ENCODE data around the gene FAM180B.
"Not testable (repeated sequence)": the region's sequence is repeated elsewhere in the genome, so short reads cannot be mapped to it uniquely, and the experiment has no call there.

FAM180B gene

DNA sequence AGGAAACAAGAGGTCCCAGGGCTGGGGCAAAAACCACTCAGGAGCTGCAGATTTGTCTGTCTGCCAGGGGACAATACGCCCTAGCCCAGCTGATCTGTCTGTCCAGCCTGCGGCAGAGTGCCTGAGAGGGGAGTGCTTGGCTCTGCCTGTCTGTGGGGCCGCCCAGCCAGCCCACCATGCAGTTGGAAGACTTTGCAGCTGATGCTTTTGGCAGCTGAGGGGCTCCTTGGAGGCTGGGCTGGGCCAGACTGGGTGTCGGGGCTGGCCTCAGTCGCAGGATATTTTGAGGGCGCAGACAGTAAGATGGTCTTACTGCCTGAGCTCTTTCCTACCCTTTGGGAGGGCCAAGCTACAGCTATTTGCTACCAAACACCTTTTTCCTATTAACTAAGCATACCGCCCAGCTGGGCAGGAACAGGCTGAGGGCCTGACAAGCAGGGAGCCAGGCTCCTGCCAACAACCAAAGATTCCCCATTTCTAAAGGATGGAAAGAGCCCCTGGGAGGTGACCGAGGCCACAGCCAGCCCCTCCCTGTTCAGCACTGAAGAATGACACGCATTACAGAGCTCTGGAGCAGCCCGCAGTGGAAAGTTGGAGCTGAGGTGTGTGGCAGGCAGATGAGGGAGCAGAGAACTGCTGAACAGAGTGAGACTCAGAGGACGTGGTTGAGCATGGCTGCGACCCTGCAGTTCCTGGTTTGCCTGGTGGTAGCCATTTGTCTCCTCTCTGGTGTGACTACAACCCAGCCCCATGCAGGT lies at the start of gene FAM180B:
Gene FAM180B (plus strand): TSS at position 581 of the 758 bp plus-strand sequence. CDS start 91 bp downstream, at position 672.
- no peak for DNase-seq

GRCh38 chr11:47536915-47537314 lies 49.6 kb upstream of the FAM180B start:
- no peak for DNase-seq

DNA sequence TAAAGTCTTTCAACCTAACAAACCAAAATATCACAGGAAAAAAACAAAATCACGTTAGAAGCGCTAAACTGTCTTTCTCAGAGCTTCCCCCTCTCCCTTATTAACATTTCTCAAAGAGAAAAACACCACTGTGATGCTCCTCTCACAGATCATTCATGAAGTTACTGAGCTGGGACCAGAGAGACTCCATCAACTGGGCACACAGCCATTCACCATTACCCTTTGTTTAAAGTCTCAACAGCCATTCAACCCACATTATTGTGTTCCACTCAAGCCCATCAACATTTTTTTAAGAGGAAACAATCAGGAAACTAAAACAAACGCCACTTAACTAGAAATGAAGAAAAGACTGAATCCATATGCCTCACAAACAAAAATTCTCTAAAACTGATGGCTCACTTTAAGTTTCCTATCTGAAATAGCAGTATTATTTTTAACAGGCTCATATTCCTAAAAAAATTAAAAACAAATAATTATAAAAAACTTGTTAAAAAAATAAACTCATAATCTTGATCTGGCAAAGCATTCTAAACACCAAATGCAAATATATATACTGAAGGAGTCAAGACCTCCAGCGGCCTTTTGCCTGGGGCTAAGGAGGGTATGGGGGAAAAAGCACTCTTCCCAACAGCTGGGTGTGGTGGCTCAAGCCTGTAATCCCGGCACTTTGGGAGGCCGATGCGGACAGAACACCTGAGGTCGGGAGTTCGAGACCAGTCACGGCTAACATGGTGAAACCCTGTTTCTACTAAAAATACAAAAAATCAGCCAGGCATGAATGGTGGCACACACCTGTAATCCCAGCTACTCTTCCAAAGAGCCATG lies 47.5 kb upstream of the FAM180B start:
- no peak for DNase-seq

DNA sequence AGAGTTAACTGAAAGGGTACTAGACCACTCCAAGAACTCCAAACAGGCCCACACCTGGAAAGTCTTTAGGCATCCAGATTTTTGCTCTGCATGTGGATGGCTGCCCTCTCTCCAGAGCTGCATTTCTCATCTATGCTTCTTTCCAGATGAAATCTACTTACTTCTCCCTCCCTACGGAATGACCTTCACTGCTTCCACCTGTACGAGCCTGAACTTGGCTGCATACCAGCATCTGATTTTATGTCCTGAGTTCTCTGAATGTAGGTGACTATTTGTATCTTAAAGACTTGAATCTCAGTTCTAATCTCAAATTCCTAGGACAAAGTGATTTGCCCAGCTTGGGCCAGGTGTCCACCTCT lies 46.8 kb upstream of the FAM180B start:
- DNase-seq: no peak

DNA sequence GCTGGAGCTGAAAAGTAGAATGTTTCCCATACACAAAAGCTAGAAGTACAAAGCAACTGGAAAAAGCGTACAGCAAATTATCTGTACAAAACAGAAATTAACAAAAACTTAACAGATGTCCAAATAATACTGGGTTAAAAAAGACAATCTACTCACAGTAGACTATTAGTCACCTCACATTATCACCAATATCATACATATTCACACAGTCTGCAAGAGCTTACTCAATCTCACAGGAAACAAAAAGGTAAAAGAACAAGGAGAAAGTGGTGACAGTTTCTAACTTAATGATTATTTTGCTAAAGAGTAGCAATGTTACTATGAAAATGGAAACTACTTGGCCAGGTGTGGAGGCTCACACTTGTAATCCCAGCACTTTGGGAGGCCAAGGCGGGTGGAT lies 45.4 kb upstream of the FAM180B start:
- DNase-seq: no peak

DNA sequence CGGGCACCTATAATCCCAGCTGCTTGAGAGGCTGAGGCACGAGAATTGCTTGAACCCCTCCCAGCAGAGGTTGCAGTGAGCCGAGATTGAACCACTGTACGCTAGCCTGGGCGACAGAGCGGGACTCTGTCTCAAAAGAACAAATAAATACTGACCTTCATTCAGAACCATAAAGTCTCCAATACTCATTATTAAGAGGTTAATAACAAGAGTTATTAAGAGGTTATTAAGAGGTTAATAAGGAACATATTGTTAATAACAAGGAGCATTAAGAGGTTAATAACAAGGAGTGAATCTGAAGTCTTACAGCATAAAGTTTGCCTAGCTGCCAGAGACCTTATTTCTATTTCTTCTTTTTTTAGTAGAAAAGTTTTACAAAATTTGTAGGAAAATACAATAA lies 41.2 kb upstream of the FAM180B start:
- no peak for DNase-seq

GRCh38 chr11:47546274-47546673 lies 40.2 kb upstream of the FAM180B start:
- DNase-seq: not testable (repeated sequence)

GRCh38 chr11:47550288-47551047 lies 36.0 kb upstream of the FAM180B start:
- DNase-seq: peak; percentile 49

DNA sequence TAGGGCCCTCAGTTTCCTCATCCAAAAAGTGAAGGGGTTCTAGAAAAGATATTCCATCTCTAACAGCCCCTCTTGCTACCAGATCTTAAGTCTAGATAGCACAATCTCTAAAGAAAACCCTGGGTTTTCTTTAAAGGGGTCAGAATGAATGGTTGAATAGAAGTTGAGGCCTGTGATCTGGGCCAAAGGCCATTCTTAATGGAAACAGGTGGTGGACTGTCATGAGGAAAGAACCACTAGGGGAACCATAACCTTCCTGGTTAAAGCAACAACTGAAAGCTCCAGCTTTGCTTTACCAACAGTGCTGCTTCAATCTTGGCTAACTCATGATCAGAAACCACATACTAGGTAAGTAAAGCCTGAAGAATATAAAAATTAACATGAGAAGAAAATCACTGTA lies 35.4 kb upstream of the FAM180B start:
- DNase-seq: peak; percentile 43

GRCh38 chr11:47552056-47552565 lies 34.4 kb upstream of the FAM180B start:
- DNase-seq: peak; percentile 56

DNA sequence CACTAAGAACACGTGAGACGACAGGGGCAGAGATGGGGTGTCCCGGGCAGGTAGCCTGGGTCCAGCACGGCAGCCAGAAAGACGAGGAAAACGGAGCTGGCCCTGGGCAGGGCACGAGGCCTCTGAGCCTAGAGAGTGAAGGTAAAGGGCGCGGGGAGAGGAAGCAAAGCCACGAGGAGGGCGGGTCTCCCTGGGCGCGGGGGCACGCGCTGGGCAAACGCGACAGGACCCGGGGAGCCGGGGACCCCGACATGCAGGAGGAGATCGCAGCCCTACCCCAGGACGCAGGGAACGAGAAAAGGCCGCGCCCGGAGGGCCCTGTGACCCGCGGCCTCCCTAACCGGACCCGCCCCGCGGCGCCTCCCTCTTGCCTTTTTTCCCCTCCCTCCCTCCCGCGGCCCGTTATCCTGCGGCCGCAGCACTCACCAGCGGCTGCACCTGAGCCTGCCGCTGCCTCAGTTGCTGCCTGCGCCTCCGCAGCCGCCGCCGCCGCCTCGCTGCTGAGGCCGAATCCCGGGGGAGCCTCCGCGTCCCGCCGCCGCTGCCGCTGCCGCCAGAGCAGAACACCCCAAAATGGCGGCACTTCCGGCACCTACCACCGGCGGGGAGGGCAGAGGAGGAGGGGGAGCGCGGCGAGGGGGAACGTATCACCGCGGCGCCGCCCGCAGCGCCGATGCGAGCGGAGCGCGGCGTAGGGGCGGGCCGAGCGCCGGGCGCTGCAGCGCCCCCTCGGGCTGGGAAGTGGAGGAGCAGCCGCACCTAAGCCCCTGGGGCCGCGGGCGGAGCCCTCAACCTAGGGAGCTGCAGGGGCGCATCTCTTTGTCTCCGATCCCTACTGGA lies 33.7 kb upstream of the FAM180B start, which contains the start of gene CELF1:
Gene CELF1 (minus strand): TSS at position 567 of the 840 bp plus-strand sequence. CDS start 53,609 bp downstream, outside the sequence.
- DNase-seq: peak; percentile 96

DNA sequence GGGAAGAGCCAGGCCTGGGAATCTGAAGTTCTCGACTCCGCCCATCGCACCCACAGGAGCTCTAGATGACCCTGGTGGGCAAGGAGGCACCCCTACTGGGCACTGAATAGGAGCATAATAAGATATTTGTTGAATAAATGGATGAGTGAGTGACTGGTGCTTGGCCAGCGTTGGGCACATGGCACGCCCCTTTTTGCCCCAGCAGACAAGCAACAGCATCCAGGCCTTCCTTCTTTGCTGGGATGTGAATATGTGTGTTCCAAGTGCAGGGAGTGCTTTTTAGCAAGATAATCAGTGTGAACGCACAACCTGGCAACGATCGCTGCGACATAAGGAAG lies 33.1 kb upstream of the FAM180B start:
- DNase-seq: no peak

GRCh38 chr11:47557004-47557403 lies 29.5 kb upstream of the FAM180B start:
- DNase-seq: not testable (repeated sequence)

GRCh38 chr11:47558695-47559094 lies 27.8 kb upstream of the FAM180B start:
- no peak for DNase-seq

- DNase-seq: no peak
Measured at GRCh38 chr11:47560426-47560825, 26.1 kb upstream of the FAM180B start.

GRCh38 chr11:47562393-47562792 lies 24.1 kb upstream of the FAM180B start:
- DNase-seq: not testable (repeated sequence)

DNA sequence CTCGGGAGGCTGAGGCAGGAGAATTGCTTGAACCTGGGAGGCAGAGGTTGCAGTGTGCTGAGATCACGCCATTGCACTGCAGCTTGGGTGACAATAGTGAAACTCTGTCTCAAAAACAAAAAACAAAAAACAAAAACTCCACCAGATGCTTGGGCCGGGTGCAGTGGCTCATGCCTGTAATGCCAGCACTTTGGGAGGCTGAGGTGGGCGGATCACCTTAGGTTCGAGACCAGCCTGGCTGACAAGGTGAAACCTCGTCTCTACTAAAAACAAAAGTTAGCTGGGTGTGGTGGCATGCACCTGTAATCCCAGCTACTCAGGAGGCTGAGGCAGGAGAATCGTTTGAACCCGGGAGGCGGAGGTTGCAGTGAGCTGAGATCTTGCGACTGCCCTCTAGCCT lies 22.1 kb upstream of the FAM180B start:
- DNase-seq: not testable (repeated sequence)

DNA sequence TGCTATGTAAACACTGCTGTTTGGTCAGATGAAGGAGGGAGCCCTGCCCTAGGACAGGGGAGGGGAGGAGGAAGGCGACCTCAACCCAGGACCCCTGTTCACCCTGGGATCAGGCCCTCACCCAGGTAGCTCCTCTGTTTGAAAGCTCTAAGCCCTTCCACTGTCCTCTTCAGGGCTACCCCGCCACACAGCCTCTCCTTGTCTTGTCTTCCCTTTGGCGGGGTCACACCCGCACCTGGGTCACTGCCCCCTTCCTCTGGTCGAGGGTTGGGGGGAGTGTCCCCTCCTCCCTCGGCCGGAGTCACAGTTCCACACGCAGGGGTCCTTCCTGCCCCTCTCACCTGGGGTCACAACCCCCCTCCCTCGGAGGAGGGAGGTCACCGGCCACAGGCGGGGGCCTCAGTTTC lies 21.5 kb upstream of the FAM180B start:
- DNase-seq: no peak

DNA sequence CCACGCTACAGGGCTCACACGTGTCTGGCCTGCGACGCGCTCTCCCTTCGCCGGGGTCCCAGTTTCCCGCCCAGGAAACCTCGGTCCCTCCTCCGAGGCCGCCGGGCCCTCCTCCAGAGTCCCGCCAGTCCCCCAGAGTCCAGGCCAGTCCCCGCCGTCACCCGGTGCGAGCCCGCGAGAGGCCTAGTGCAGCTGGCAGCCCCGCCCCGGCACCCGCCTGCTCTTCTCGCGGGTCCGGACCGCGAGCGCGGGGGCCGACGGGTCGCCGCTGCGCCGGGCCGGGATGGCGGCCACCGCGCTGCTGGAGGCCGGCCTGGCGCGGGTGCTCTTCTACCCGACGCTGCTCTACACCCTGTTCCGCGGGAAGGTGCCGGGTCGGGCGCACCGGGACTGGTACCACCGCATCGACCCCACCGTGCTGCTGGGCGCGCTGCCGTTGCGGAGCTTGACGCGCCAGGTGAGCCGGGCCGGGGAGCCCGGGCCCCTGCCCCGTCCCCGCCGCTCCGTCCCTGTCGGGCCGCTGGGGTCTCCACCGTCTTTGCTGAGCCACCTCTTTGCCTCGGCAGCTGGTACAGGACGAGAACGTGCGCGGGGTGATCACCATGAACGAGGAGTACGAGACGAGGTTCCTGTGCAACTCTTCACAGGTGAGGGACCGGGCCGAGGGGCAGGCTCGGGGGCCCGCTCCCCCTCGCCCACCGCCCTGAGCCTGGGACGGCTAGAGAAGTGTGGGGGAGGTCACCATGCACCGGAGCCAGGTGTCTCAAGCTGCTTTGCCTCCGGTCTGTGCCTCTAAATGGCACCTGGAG lies 20.9 kb upstream of the FAM180B start, which contains the start of gene PTPMT1:
Gene PTPMT1 (plus strand): TSS at position 260 of the 809 bp plus-strand sequence. CDS start 24 bp downstream, at position 284.
- DNase-seq: peak; percentile 79

- DNase-seq: peak; percentile 60
Measured at GRCh38 chr11:47566149-47566698, 20.3 kb upstream of the FAM180B start.

DNA sequence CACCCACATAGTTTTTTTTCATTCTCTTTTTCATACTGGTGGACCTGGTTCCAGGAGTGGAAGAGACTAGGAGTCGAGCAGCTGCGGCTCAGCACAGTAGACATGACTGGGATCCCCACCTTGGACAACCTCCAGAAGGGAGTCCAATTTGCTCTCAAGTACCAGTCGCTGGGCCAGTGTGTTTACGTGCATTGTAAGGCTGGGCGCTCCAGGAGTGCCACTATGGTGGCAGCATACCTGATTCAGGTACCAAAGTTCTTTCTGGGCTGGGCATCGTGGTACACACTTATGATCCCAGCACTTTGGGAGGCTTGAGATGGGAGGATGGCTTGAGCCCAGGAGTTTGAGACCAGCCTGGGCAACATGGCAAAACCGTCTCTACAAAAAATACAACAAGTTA lies 16.8 kb upstream of the FAM180B start:
- DNase-seq: no peak

Data from suppressor macrophage treated with lipopolysaccharide for 4 hours (primary cell).